Lower leg skin (tissue), 3 donors: ENCODE measurements around the gene VTI1A.

ENCODE experiments used
- POLR2A ChIP-seq, 2 donors: fragments of 450-650 bp; IDR thresholded peaks; one replicate each; pipeline ENCODE4 v1.6.1; 2016 to 2017; ENCODE audit warnings: antibody characterized with exemption in 2 of 2, mild to moderate bottlenecking in 1 of 2, moderate library complexity in 1 of 2
- TF ChIP-seq, protein P1 (sequence below), 3 donors: fragments of 450-650 bp; IDR thresholded peaks; one replicate each; pipeline ENCODE4 v1.5.1; 2016; ENCODE audit warnings: antibody characterized with exemption in 3 of 3, mild to moderate bottlenecking in 3 of 3, moderate library complexity in 2 of 3

GRCh38 chr10:112525200-112525599 is 78.2 kb downstream of the VTI1A start:
- TF ChIP-seq, protein P1, sequence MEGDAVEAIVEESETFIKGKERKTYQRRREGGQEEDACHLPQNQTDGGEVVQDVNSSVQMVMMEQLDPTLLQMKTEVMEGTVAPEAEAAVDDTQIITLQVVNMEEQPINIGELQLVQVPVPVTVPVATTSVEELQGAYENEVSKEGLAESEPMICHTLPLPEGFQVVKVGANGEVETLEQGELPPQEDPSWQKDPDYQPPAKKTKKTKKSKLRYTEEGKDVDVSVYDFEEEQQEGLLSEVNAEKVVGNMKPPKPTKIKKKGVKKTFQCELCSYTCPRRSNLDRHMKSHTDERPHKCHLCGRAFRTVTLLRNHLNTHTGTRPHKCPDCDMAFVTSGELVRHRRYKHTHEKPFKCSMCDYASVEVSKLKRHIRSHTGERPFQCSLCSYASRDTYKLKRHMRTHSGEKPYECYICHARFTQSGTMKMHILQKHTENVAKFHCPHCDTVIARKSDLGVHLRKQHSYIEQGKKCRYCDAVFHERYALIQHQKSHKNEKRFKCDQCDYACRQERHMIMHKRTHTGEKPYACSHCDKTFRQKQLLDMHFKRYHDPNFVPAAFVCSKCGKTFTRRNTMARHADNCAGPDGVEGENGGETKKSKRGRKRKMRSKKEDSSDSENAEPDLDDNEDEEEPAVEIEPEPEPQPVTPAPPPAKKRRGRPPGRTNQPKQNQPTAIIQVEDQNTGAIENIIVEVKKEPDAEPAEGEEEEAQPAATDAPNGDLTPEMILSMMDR (IDR thresholded peaks at IDR 0.05), result no peak
- TF ChIP-seq POLR2A (IDR thresholded peaks at IDR 0.05), result no peak
